AG08395 (cell line): ENCODE data around the gene CCL5.
A peak's percentile ranks its signal among the peaks of the same experiment; 100 is the strongest.
"Not testable (repeated sequence)": the region's sequence is repeated elsewhere in the genome, so short reads cannot be mapped to it uniquely, and the experiment has no call there.

Experiments
- DNase-seq: peaks from one replicate; pipeline ENCODE4 v3.0.0; 2012; ENCODE audit warnings: mixed read lengths, low spot score

The CCL5 gene

DNA sequence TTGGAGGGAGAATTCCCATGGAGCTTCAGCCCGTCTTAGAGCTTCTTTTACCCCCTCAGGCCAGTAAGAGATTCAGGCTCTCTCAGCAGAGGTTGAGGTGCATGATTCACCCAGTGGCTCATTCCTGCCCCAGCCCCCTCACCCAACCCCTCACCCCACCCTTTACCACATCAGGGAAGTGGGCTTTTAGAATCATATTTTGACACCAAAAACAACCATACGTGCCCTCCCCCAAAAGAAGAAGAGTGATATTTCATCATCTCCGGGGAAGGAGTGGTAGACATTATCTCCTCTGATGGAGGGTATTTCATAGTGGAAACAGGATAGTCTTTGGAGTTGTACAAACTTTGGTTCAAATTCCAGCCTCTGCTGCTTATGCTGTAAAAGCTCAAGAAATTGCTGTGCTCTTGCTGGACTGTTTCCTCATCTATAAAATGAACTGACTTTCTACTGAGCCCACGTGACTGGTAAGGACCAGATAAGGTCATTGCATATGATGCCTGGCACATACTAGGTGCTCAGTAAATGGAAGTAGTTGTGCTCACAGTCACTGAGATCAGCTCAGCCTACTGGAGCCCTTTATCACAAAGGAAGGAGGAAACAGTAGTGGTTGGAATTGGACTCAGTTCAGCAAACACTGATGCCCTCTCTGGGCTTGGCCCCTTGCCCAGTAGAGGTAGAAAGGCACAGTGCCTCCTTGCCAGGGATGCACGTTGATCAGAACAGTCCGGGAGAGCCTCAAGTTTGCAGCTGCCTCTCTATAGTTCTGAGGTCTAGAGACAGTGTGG lies 18.3 kb upstream of the CCL5 start:
- no peak for DNase-seq

DNA sequence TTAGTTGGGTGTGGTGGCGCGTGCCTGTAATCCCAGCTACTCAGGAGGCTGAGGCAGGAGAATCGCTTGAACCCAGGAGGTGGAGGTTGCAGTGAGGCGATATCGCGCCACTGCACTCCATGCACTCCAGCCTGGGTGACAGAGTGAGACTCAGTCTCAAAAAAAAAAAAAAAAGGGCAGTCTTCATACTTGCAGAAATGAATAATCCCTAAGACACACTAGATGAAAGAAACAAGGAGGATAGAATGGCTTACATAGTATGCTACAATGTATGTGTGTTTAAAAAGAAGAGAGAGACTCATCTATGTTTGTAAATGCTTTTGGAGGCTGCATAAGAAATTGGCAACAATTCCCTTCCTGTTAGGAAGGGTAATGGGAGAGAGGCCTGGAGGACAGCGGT lies 17.6 kb upstream of the CCL5 start:
- not testable (repeated sequence) for DNase-seq

DNA sequence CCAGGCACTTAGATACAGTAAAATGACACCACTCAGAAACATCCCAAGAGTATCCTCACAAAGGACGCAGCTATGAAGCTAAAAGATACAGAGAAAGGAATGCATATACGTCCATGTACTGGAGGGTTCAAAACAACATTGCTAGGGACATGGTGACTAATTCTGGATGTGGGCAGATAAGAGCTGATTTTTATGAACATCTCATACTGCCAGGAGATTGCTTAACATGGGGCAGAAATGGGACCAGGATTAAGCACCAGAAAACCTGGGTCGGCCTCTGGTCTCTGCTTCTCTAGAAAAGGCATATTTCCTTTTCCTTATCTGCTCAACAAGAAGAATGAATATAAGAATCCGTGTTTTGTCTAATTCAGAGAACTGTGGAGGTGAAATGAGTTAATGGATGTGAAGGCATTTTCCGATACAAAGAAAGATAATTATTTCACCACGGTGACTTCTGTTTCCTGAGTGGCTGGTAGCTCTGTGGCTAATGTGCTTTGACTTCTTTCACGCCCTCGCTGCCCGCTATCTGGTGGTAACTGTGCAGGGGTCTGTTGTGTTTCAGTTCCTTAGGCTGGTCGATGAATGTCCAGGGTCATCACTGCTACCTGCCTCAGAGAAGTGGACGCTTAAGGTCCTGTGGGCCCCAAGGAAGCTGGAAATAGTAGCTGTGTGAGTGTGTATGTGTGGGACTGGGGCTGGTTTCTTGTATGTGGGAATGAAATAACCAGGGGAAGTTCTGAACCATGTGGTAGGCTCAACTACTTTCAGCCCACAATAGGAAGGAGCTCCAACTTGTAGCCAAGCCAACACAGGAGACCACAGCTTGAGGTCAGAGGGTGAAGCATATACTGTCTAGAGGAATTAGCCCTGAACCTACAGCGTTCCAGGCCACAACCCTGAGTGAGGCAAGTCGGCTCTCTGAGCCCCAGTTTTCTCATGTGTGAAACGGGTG lies 15.8 kb upstream of the CCL5 start:
- DNase-seq = no peak

DNA sequence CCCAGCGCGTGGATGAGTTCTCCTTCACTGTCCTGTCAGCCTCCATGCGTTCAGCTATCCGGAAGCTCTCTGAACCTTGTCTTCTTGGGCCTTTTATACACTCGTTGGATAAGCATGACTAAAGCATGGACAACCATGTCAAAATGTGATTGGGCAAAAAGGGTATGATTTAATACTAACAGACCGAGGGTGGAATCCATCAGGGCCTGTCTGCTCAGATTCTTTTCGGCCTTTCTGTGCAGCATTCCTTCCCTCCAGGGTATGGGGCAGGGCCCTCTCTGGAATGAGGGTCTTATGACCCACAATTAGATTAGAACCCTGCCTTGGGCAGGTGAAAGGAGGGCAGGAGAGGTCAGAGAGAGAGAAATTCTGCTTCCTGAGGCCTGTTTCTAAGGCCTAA lies 14.0 kb upstream of the CCL5 start:
- no peak for DNase-seq

DNA sequence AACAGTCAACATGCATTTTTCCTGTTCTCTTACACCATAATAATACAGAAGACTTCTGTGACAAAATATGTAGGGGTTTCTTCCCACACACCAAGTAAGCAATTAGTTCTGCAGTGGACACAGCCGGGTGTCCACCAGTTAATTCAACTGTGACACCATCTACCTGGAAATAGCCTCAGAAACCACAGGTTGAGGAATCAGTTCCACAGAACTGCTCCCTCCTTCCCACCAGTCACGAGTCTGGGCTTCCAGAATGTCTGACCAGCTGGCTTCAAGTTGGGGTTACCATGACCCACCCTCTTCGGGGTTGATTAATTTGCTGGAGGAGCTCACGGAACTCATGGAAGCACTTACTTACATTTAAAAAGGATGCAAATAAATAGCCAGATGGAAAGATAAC lies 13.6 kb upstream of the CCL5 start:
- no peak for DNase-seq

DNA sequence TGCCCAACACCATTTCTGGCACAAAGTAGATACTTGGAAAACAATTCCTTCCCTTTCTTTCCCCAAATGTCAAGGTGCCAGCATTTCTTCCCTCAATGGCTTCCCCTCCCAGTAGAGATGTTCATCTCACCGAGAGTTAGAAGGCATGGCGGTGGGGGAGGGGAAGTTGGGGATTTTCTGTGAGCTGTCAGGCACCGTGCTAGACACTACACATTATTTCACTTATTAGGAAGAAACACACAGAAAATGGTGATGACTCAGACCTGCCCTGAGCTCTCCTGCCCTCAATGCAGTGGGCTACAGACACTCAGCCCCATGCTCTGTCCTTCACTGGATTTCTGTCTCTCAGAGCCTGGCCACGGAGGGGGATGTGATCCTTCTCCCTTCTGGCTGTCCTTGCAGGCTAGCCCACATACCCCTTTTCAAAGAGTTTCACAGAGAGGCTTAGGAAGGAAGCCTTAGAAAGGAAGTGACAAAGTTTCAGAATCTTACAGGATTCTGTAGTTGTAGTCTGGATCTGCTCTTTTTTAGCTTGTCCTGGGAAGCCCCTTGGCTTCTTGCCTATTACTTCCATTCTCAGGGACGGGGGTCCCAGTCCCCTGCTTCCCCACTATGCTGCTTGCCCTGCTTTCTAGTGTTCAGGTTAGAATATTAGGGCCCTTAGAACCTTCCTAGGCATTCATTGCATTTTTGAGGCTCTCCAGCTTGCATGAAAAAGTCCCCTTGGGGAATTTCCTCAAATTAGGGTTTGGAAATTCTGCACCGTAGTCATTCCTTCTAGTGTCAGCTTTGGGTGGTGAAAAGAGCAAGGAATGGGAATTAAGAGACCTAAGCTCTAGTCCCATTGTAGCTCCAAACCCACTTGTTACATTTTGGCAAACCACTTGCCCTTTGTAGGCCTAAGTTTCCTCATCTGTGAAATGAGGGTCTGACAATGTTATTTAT lies 12.2 kb upstream of the CCL5 start:
- DNase-seq = no peak

DNA sequence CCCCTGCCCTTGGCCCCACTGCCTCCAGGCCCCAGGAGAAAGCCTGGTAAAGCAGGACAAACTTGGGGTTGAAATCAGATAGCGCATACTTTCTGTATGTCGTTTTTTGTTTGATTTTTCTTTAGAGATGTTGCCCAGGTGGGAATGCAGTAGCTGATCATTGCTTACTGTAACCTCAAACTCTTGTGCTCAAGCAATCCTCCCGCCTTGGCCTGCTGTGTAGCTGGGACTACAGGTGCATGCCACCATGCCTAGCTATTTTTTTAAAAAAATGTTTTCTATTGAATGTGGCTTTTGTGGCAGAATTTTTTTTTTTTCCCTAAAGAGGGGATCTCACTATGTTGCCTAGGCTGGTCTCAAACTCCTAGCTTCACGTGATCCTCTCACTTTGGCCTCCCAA lies 11.1 kb upstream of the CCL5 start:
- no peak for DNase-seq

DNA sequence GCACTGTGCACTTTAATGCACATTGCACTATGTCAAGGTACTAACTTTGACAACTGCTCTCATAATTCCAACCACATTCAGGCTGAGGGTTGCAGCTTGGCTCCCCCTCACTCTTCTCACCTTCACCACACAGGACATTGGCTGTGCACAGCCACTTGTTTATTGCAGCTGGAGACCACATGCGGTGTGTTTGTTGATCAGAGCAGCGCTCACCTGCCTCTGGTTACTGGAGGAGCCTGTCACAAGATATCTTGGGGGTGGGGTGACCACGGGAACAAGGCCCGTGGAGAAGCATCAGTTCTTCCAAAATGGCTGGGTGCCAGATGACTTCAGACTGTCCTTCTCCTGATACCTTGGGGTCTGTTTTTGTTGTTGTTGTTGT lies 10.6 kb upstream of the CCL5 start:
- no peak for DNase-seq

DNA sequence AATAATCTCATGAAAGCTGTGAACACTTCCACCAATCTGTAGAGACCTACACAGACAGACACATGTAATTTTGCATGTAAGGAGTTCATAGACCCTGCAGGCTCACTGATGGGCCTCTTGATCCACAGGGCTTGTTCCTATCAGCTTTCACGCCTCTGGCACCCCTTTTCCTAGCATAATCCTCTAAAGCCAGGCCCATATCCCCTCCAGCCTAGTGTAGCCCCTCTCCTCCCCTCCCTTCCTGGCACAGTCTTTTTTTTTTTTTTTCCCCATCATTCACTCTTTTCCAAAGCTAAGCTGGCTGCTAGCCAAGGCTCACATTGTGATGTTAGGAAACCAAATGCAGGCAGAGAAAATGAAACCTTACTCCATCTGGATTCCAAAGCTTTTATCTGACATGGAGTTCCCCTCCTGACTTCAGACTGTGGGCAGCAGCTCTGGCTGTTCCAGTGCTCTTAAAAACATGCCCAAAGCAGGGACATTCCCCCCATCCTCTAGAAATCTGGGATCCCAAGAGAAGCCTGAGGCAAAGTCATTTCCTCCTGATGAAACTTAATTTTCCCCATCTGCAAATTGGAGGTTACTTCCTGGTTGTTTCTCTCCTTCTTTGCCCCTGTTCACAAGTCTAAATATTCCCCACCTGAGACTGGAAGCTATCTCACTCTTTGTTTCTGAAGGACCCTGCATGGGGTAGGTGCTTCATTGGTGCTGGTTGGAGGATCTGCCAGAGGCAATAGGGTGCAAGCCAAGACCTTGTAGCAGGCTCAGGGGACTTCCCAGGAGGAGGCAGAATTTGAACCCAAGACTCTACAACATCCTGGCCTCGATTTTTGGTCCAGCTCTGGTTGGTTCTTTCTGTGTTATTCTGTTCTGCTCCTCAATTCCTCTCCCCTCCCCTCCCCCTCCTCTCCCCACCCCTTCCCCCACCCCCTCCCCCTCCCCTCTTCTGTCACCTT lies 9.9 kb upstream of the CCL5 start:
- DNase-seq = peak; percentile 26

DNA sequence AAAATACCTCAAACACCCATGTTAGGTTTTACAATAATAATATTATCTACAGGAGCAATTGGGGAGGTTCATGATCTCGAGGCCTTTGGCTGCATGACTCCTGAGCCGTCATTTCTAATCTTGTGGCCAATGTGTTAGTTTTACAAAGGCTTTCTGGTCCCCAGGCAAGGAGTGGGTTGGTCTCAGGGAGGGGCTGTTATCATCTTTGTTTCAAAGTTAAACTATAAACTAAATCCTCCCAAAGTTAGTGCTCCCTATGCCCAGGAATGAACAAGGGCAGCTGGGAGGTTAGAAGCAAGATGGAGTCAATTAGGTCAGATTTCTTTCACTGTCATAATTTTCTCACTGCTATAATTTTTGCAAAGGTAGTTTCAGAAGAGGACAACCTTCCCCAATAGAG lies 9.1 kb upstream of the CCL5 start:
- no peak for DNase-seq

DNA sequence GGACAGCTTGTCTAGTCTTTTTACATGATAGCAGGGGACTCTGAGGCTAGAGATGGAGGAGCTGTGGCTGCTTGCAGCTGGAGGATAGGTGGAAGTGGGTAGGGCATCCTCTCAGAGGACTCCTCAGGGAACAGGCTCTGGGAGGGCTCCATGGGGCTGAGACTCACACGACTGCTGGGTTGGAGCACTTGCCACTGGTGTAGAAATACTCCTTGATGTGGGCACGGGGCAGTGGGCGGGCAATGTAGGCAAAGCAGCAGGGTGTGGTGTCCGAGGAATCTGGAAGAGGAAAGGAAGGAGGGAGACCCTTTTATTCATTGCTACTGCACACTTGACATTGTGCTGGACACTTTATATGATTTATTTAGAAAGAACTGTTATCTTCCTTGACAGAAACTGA lies 1.8 kb downstream of the CCL5 start:
- no peak for DNase-seq

DNA sequence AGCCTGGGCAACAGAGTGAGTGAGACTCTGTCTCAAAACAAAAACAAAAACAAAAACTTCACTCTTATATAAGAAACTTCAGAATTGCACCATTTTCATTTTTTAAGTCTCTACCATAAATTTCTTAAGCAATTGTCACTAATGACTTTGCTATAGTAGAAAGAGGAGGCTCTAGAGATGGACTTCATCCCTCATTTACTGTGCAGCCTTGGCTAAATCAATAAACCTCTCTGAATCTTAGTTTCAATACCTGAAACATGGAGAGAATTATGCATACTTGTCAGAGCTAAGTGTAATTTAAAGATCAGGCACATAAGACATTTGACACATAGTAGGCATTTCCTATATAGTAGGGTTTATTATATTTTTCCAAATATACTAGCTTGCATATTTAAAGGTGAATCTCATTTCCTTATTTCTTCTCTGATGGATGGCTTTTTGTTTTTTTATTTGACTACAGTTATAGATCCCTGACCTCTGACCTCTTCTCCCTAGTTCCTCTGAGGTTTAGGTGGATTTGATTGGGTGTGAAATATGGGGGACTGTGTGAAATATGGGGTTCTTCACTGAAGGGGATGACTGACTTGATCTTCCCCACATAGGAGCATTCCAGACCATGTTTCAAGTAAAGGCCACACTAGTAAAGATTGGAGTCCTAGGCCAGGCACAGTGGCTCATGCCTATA lies 2.7 kb downstream of the CCL5 start:
- DNase-seq = no peak

DNA sequence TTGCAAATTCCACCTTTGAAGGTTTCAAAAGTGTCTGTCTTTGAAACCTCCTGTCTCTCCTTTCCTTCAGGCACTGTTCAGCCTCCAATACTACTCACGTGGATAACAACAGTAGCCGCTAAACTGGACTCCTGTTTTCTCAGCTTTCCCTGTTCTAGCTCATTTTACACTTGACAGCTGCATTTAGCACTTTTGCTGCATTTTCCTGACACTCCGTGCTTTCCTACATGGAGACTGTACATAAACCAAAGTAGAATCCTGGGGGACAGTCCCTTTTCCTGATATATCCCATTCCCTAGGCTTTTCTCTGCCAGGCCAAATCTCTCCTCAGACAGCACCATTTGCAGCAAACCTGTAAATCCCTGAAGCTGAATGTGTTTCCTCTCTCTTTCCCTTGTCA lies 3.6 kb downstream of the CCL5 start:
- DNase-seq = no peak

DNA sequence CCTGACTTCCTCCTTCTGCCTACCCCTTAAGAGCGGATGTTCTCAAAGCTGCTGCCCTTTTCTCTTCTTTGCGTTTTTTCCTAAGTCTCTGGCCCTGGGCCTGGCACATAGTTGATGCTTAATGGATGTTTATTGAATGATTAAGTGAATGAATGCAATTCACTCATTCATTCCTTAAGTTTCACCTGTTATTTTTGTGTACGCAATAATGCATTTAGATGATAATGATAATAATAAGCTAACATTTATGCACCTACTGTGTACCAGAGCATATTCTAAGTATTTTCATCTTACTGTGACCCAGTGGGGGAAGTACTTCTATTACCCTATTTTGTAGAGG lies 4.4 kb downstream of the CCL5 start:
- no peak for DNase-seq

DNA sequence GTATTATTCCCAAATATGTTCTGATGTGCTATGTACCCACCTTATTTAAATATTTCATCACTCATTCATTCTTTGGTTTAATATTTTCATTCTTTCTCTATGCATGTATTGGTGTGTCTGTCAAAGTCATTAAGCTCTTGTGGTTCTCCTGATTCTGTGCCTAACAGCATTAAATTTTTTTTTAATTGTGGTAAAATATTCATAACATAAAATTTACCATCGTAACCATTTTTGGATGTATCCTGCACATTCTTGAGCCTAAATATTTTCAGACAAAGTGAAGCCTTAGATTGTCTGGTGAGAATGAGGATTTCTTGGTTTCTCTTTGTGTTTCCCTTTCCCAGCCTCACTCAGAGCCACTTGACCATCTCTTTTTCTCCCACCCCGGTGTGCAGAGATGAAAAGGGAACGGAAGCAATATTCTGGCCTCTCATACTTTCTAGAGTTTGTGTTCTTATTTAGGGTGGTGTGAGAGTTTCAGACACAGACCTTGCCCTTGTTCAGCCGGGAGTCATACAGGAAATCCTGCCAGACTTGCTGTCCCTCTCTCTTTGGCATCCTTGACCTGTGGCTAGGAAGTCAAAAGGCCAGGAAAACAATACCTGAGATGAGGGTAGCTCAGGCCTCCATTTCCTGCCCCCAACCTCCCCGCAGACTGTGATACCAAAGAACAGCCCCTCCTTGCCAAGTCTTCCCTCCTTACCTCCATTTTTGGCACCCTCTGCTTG lies 4.9 kb downstream of the CCL5 start:
- no peak for DNase-seq

DNA sequence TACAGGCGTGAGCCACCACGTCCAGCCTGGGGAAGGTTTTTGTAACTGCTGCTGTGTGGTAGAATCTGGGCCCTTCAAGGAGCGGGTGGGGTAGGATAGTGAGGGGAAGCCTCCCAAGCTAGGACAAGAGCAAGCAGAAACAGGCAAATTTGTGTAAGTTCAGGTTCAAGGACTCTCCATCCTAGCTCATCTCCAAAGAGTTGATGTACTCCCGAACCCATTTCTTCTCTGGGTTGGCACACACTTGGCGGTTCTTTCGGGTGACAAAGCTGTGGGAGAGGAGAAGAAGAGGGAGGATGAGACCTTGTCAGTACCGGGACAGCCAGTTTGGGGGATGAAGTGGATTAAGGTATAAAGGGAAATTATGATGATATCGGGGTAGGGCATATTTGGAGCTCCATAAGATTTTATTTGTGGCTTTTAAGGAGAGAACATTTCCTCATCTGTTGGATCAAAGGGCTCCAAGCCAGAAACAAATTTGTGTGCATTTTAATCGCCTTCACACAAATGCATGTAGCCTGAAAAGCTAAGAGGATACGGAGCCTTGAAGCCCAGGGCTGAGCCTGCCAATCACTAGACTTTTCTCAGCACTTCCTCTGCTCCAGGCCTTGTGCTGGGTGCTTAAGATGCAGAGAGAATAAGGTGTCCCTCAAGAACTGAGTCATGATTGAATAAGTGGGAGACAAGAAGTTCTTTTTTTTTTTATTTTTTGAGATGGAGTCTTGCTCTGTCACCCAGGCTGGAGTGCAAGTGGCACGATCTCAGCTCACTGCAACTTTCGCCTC lies 7.8 kb downstream of the CCL5 start:
- DNase-seq = no peak

DNA sequence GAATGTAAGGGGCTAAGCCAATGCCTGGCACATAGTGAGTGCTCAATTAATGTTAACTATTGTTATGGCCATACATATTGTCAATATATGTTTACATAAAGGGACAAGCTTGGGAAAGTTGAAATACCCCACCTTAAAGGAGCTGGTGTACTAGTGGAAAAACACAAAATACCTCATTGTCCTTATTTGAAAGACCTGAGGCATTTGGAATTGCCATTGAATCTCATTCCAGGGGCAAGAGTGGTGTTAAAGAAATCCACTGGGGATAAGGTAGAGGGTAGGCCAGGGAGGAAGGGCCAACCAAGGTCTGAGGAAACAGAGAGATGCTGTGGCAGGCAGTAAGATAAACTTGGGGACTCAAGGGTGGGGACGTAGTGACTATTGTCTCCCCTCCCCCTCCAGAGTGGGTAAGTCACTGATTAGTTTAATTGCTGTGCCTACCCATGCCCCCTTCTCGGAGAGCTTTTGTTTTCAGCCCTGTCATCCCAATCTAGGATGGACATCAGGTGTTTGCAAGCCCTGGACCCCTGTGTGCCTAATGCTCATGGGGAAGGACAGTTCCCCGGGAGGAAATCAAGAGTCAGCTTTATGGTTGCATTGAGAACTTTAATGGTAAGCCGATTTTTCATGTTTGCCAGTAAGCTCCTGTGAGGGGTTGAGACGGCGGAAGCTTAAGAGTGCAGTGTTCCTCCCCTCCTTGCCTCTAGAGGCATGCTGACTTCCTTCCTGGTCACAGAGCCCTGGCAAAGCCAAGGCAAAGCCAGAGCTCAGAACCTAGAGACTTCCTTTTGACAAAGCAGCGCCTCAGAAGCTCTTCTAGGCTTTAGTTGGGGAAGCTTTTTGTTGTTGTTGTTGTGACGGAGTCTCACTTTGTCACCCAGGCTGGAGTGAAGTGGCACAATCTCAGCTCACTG lies 9.0 kb downstream of the CCL5 start:
- no peak for DNase-seq

DNA sequence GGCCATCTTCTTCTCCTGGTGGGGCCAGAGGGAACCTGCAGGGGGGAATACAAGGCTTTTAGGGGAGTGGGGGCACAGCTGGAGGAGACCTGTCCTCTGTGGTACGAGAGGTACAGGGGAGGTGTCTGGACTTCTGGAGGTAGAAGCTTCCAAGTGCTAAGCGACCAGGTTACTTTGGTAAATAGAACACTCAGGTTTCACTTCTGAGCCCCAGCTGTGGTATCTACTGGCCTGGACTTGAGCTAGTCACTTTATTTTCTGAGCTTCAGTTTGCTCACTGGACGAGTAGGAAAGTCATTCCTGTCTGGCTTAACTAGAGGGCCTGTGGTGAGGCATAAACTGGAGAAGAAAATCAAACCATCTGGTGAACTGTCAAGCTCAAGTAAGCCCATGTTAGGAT lies 11.4 kb downstream of the CCL5 start, which contains the start of gene HEATR9:
TSS of gene HEATR9 (minus strand) at position 155 of the 400 bp plus-strand sequence. CDS start at position 6, 149 bp downstream.
- no peak for DNase-seq
